NCI-H128 (cell line): ENCODE results near the gene ANKRD27.
"Not testable (repeated sequence)": the region's sequence is repeated elsewhere in the genome, so short reads cannot be mapped to it uniquely, and the experiment has no call there.

Source experiments
- DNase-seq: peaks from one replicate; lab custom pipeline; 2025; ENCODE audit not compliant: unreplicated experiment; lab: John Stamatoyannopoulos, UW

The ANKRD27 gene

GRCh38 chr19:32656379-32656778 is 18.6 kb downstream of the ANKRD27 start:
- DNase-seq = not testable (repeated sequence)

- DNase-seq = no peak
These were observed 21.4 kb downstream of the ANKRD27 start for GRCh38 chr19:32653599-32653915.

- no peak for DNase-seq
These were observed 21.9 kb downstream of the ANKRD27 start for GRCh38 chr19:32652894-32653598.

- not testable (repeated sequence) for DNase-seq
These were observed 22.6 kb downstream of the ANKRD27 start for GRCh38 chr19:32652331-32652730.

- DNase-seq = no peak
These were observed 23.2 kb downstream of the ANKRD27 start for GRCh38 chr19:32651729-32652140.

GRCh38 chr19:32650671-32651070 is 24.3 kb downstream of the ANKRD27 start:
- no peak for DNase-seq

GRCh38 chr19:32649751-32650150 is 25.2 kb downstream of the ANKRD27 start:
- no peak for DNase-seq

- no peak for DNase-seq
These were observed 27.6 kb downstream of the ANKRD27 start for GRCh38 chr19:32647361-32647760.

- DNase-seq = no peak
These were observed 28.4 kb downstream of the ANKRD27 start for GRCh38 chr19:32646556-32646955.

- no peak for DNase-seq
These were observed 32.2 kb downstream of the ANKRD27 start for GRCh38 chr19:32642771-32643170.

GRCh38 chr19:32638625-32639024 is 36.4 kb downstream of the ANKRD27 start:
- DNase-seq = no peak

- DNase-seq = no peak
These were observed 37.5 kb downstream of the ANKRD27 start for GRCh38 chr19:32637480-32637879.

GRCh38 chr19:32631381-32631780 is 43.6 kb downstream of the ANKRD27 start:
- DNase-seq = no peak

- DNase-seq = no peak
These were observed 44.6 kb downstream of the ANKRD27 start for GRCh38 chr19:32630338-32630737.

GRCh38 chr19:32627714-32628270 is 47.2 kb downstream of the ANKRD27 start:
- DNase-seq = no peak

- DNase-seq = no peak
These were observed 48.0 kb downstream of the ANKRD27 start for GRCh38 chr19:32626969-32627368.

GRCh38 chr19:32624410-32624809 is 50.6 kb downstream of the ANKRD27 start:
- DNase-seq = no peak

GRCh38 chr19:32622002-32622401 is 53.0 kb downstream of the ANKRD27 start:
- DNase-seq = no peak

- no peak for DNase-seq
These were observed 55.8 kb downstream of the ANKRD27 start for GRCh38 chr19:32619051-32619685.

- DNase-seq = no peak
These were observed 59.4 kb downstream of the ANKRD27 start for GRCh38 chr19:32615569-32615968.

- DNase-seq = no peak
These were observed 60.1 kb downstream of the ANKRD27 start for GRCh38 chr19:32614916-32615315.

- no peak for DNase-seq
These were observed 62.0 kb downstream of the ANKRD27 start for GRCh38 chr19:32613008-32613407.

GRCh38 chr19:32611161-32611560 is 63.8 kb downstream of the ANKRD27 start:
- DNase-seq = no peak
